ENCODE results near the gene BIRC3.

BIRC3 gene

DNA sequence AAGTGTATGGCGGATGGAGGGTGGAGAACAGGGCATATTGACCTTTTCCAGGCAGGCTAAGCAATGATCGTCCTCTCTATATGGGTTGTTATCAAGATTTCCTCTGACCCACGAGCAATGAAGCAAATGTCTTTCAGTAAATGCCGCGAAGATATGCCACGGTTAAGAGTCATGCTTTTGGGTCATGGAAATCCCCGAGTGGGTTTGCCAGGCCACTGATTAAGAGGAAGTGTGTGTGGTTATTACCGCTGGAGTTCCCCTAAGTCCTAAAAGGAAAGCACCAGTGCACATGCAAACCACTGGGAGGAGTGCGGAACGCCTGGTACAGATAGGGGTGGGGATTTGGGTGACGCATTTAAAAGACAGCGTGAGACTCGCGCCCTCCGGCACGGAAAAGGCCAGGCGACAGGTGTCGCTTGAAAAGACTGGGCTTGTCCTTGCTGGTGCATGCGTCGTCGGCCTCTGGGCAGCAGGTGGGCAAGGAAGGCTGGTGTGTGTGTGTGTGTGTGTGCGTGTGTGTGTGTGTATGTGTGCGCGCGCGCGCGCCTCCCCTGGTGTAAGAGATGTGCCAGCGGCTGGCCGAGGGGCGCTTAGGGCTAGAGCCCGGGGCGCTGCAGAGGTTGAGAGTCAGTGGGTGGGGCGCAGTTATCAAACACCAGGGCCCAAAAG is at the start of gene BIRC3:
Gene BIRC3 (plus strand): TSS at position 386 of the 669 bp plus-strand sequence. CDS start 7,026 bp downstream, outside the sequence.
- peak; percentile 92 to 97 for DNase-seq

DNA sequence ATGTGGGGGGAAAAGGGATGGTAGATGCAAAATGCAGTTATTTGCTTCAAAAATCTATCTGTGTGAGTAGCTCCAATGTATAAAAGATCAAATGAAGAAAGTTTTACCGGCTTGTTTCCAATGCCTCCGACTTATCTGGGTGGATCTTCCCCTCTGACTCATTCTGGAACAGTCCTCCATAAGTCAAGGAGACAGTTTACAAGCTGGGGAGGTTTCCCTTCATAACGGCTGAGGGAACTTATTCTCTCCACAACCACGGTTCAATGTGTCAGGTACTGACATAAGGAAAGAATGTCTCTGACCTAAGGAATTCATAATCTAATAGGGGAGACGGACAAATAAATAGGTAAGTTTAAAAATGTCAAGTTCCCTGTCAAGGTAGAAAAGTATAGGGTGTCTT is 49.7 kb upstream of the BIRC3 start:
- no peak for DNase-seq

DNA sequence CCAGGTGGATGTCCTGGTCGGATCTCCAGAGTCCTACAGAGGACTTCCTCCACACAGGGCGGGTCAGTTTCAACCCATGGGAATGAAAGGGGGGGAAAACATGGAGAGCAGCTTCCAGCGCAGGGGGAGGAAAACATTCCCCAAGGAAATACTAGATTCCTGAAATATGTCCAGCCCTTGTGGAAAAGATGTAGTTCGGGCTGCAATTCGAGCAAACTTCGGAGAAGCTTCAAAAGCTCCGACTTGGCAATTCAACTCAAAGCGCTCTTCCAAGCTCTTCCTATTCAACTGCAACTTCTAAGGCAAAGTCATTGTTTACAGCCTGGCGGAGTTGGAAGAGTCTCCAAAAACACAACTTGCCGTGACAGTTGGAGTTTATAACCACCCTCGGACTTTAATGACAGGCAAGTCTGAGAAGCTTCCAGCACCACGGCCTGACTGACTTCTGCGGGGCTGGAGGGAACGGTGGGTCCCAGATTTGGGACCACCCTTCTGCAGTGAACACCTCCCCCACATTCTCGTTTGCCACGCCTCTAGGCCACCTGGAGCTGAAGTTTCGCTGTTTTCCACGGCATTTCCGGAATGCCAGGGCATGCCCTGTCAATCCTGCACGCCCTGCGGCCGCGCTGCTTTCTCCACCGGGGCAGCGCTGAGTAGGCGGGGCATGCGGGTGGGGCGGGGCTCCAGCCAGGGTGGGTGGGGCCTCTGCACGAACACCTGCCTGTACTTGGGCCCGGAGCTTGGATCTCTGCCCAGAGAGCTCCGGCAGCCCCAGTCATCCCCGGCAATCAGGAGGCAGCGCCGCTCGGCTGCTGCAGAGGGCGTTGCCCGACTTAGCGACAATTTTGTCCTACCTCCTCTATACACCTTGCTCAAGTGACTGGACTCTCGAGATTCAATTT is 49.0 kb upstream of the BIRC3 start:
- DNase-seq: peak; percentile 89 to 91

DNA sequence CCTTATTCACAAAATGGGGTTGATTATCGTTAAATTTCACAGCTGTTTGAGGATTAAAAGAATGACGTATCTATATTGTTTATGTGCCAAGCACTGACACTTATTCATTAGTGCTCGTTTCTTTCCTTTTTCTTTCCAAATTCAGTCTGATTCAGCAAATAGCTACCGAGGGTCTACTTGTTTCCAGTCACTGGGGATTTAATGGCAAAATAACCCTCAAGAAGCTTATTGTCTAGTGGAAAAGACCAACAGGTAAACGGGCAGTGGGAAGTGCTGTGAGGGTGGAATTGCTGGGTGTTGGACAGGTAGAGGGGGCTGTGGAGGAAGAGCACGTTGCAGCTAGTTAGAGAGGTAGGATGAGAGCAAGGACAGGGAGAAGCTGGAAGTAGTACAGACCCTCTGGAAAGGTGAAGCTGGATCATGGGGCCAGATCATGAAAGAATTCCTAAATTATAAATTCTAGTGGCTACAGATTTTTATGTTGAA is 48.3 kb upstream of the BIRC3 start:
- peak in 1 of 2 experiments; percentile 17 for DNase-seq

DNA sequence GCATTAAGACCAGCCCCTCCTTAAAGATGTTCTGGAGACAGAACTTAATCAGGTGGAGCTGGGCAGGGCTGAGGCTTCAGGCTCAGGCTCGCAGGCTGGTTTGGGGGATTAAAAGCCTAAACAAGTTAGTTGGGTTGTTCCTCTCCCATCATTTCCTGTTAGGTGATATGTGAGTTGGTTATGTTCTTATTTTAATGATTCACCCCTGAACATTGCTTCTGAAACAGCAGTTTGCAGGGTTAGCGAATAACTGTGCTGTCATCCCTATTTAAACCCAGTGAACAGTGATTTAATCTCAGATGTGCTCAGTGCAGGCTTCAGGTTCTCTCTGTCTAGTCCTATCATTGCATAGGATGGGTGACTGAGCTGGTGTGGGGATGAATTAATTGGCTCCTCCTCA is 47.4 kb upstream of the BIRC3 start:
- no peak for DNase-seq

DNA sequence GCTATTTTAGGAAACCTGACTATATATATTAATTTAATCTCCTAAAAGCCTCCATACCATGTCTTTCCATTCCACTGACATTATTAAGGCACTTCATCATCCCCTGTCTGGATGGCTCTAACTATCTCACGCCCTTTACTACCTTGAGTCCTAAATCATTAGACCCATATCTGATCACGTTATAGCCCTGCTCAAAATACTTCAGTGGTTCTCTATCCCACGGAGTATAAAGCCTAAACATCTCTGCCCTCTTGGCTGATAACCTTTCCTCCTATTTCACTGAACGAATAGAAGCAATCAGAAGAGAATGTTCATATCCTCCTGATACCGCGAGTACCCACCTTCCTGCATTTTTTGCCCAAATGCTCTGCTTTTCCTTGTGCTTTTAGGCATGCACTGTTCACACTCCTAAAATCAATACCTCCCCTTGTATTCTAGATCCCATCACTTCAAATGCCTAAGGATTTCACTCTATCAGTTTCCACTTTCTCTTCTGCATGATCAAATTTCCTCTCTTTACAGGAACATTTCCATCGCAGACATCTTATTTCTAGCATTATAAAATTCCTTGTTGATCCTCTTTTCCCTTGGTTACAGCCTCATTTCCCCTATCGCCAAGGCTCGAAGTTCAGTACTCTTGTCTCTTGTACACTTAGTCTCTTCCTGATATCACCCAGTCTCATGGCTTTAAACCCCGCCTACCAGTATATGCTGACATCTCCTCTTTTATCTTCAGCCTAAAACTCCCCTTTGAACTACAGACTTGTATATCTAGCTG is 45.0 kb upstream of the BIRC3 start:
- DNase-seq: no peak

DNA sequence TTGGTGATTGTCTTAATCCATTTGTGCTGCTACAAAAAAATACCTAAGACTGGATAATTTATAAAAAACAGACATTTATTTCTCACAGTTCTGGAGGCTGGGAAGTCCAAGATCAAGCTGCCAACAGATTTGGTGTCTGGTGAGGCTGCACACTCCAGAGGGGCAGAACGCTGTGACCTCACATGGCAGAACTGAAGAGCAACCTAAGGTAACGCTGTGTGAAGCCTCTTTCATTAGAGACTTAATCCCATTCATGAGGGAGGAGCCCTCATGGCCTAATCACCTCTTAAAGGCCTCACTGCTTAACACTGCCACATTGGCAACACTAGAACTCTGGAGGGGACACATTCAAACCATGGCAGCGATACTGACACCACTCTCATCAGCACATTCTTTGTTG is 42.7 kb upstream of the BIRC3 start:
- DNase-seq: no peak

DNA sequence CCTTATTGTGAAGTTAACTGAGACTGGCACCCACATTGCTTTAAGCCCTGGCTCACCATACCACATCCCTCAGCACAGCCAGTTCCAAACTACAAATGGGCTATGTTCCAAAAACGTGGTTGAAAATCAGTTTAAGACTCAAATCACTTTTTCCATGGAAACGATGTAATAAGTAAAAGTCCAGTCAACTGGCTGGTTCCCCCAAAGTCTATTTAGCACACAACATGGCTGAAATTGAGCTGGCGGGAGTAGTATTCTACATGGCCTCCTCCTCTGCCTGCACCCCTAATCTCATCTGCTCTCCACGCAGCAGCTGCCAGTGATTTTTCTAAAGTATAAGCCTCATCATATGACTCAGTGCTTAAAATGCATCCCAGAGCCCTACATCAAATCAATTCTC is 40.9 kb upstream of the BIRC3 start:
- no peak for DNase-seq

DNA sequence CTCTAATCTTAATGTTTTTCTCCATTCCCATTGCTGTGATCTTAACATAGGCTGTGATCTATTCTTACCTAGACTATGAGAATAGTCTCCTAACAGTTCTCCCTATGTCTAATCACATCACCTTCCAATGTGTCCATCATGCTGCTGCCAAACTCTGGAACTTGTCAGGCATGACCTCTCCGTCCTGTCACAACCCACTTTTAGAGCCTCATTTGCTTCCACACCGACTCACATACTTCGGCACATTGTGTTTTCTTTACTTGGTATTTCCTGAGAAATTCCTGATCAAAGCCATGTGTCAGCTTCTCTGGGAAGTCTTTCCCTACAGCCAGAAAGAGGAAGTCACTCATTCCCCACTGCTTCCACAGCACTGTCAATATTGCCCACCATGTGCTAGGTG is 40.5 kb upstream of the BIRC3 start:
- DNase-seq: no peak

DNA sequence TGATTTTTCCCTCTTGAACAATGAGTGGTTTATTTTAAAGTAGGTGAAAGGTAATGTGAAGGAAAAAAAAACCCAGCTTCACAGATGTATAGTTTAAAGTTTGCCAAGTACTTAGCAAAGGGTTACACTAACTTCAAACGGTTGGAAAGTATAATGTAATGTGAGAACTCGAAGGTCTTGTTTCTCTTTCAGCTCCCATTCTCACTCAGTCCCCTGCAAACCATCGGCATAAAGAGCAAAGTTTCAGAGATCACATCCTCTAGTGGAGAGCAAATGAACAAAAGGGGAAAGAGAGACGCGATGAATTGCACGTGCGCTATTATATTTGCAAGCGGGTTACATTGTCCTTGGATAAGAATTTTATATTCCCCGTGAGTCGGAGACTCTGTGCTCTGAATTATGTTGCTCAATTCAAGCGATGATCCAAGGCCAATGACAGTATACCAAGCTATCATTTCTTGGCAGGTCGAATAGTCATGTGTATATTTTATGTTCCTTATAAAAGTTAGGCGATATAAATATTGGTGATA is 37.6 kb upstream of the BIRC3 start:
- no peak for DNase-seq

DNA sequence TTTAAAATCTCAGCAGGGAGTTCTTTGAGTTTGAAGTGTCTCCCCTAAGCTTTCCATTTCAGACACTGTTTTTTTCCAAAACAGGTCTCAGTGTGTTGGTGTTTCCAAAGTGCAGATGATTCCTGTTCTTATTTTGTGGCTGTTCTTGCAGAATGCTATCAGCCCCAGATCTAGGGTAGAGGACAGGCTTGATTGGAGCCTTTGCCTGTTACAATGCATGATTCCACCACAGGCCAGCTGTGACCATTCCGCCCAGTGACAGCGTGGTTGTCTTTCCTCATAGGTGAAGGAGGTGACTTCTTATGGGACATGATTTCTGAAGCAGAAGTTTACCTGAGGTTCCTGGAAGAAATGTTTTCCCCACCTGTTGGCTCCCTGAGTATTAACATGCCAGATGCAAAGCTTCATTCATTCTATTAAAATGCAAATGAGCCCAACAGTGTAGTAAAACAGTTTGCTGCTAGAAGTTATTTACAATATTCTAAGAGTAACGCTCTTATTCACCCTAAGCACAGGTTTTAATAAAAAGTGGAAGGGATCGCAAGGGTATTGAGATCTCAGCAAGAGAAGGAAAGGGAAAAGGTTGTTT is 36.9 kb upstream of the BIRC3 start:
- no peak for DNase-seq

DNA sequence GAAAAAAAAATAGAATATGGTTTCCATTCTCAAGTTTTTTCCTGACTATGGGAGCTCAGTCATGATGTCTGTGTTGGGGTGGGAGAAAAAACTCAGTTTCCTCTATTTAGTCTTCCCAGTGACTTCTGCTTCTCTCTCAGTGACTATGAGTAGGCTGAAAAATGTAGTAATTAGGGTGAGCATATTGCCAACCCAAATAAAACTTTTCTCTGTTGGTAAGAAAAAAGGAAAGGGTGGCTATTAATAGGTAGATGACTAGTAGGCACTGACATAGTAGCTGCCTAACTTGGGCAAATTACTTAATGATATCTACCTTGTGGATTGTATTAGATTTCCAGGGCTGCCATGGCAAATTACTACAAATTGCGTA is 34.2 kb upstream of the BIRC3 start:
- DNase-seq: no peak

DNA sequence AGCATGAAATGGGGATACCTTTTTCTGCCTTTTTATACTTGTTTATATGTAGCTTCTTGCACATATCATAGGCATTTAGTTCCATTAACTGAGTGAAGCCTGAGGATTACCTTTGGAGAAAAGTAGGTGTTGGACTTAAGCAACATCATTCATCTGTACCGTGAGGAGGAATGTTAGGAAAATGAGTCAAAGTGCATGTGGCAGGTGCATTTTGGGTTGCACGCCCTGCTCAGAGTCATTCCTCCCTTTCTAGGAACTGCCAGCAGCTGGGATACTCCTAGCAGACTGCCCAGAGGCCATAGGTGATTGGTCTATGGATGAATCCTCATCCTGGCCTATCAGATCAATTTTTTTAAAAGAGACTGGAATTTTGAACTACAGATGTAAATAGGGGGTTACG is 33.3 kb upstream of the BIRC3 start:
- DNase-seq: no peak

DNA sequence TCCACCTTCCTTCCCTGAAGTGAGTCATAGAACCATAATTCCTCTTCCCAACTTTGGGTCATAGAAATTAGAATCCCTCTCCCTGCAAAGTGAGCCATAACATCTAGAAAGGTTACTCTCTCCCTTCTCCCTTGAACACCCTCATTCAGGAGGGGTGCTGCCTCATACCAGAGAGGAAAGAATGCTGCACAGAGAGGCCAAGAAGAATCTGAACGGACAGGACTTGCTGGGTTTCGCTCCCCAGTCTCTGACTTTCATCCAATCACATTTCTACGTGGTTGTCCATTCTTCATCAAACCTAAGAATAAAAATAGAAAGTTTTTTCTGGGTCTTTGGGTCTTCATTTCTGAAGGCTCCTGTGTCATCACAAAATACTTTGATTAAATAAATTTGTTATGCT is 31.0 kb upstream of the BIRC3 start:
- DNase-seq: no peak

DNA sequence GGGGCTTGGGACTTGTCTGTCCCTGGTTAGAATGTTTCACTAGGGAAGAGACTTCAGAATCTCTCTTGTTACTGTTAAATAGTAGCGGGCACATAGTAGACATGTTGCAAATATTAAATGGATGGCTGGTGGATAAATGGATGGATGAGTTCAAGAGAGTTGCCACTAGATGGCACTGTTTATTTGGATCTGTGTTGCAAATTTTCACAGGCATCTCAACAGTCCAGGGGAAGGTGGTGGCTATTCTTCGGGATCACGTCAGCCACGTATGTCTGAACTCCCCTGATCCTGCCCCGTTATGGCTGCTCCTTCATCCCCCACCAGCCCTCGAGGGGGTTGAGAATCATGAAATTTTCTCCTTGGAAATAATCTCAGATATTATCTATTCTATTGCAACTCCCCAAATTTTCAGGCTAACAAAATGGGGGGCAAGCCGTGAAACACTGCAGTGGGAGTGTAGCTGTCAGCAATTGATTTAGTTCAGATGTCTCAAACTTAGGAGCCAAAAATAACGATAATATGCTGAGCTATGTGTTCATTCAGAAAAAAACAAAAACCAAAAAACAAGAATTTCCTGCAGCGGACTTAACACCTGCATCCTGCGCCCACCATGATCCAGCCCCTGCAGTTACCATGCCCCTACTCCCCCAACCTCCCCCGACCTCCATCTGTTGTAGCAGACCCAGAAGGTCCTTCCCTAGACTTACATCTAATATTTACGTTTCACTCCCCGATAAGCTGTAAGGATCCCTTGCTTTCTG is 29.1 kb upstream of the BIRC3 start:
- peak; percentile 69 to 82 for DNase-seq

DNA sequence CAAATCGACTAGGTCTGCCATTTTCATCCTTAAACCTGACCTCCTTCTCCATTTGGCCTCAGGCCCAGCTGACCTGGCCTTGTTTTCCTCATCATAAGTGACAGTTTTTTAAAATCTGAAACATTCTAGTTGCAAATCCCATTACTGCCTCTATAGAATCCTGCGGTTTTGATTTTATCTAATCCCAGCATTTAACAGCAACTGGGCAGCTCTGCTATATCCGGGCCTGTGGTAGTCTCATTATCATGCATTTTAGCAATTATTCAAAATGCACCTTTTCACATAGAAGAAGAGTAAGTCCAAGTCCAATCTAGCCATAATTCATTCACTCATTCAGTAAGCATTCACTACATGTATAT is 28.6 kb upstream of the BIRC3 start:
- no peak for DNase-seq

DNA sequence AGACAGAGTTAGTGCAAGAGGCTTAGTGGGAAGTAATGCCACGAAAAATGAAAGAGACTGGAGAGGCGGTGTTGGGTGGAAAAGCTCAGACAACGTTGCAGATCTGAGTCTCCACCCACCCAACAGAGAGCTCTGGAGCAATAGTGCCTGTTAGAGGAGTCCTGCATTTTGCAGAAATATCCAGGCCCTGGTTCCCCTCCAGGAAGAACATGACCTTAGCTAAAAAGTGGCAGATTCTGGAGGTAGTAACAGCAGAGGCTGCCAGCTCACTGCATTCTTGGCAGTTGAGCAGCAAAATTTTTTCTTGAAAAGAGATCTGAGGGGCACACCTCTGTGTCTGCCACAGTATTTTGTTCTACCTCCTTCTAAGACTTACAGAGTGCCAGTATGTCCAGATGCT is 27.7 kb upstream of the BIRC3 start:
- DNase-seq: no peak

DNA sequence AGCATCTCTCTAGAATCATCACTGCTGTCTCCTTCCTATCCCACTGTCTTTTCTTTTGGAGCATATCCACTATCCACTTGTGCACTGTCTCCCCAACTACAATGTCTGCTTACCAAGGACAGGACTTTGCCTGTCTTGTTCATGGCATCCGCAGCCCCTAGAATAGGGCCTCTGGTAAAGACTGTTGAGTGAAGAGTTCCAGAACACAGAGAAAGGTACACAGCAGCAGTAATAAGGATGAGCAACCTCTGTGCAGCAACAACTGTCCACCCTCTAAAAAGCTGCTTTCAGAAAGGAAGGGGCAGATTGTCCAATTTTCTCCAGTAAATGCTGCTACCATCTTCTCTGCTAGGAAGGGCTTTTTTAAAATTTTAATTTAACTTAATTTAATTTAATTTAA is 25.5 kb upstream of the BIRC3 start:
- no peak for DNase-seq

DNA sequence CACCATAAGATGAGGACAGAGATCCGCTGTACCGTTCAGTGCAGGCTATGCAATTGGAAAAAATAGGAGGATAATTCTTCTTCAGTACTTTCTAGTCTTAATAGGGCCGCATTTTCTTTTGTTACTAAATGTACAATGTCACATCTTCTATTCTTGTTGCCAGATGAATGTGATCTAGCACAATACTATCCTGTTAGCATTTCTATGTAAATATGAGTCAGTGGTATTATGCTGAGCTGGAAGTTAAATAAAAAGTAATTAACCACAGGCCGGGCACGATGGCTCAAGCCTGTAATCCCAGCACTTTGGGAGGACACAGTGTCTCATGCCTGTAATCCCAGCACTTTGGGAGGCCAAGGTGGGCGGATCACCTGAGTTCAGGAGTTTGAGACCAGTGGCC is 24.4 kb upstream of the BIRC3 start:
- DNase-seq: no peak

DNA sequence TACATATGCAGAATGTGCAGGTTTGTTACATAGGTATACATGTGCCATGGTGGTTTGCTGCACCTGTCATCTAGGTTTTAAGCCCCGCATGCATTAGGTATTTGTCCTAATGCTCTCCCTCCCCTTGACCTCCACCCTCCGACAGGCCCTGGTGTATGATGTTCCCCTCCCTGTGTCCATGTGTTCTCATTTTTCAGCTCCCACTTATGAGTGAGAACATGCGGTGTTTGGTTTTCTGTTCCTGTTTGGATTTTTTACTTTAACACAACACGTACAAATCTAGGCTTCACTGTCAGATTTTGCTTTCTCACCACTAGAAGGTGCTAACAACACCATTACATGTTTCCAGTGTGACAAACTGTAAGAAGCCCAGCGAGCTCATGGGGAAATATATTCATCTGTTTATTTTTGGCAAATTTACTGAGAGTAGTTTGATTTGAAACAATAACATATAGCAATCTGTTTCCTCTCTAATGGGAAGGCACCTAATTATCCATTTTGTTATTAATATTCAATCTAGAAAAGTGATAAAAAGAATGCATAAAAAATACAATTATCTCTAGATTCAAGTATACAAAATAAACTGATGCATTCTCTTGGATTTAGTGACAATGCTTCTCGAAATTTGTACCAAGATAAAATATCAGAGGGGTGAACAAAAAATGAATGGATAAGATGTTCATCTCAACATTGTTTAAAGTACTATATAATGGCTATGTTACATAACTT is 23.2 kb upstream of the BIRC3 start:
- peak; percentile 23 to 70 for DNase-seq

DNA sequence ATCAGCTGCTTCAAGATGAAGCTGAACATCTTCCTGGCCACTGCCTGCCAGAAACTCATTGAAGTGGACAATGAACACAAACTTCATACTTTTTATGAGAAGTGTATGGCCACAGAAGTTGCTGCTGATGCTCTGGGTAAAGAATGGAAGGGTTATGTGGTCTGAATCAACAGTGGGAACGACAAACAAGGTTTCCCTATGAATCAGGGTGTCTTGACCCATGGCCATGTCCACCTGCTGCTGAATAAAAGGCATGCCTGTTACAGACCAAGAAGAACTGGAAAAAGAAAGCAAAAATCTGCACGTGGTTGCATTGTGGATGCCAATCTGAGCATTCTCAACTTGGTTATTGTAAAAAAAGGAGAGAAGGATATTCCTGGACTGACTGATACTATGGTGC is 22.2 kb upstream of the BIRC3 start:
- DNase-seq: no peak

All from NCI-H2081 (cell line).